ENCODE measurements around the gene FBXO38. TPM values are rescaled to one million over a fixed set of nuclear protein-coding genes. Genes with fewer than 3 reads are reported as not detected.

FBXO38 gene
- total RNA-seq, 2 experiments from 2014 or later = 37.6 to 49.5 TPM

DNA sequence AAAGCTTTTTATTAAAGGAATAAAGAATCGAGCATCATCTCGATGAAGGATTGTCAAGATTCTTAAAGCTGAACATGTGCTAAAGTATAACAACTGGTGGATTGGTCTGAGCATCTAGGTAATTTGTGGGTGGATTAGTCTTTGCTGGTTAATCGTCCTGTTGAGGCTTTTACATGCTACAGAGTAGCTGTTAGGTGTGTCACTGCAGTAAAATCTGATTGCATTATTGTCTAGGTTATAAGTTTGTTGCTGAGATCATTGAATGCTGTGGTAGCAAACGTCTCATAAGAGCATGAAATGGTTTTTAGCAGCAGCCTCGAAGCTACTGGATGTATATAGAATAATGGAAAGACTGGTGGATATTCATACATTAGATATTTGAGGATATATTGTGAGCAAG lies 7.2 kb downstream of the FBXO38 start:
- no TSS peak for BruUV-seq (replicated peaks)
- TF ChIP-seq, protein P1, sequence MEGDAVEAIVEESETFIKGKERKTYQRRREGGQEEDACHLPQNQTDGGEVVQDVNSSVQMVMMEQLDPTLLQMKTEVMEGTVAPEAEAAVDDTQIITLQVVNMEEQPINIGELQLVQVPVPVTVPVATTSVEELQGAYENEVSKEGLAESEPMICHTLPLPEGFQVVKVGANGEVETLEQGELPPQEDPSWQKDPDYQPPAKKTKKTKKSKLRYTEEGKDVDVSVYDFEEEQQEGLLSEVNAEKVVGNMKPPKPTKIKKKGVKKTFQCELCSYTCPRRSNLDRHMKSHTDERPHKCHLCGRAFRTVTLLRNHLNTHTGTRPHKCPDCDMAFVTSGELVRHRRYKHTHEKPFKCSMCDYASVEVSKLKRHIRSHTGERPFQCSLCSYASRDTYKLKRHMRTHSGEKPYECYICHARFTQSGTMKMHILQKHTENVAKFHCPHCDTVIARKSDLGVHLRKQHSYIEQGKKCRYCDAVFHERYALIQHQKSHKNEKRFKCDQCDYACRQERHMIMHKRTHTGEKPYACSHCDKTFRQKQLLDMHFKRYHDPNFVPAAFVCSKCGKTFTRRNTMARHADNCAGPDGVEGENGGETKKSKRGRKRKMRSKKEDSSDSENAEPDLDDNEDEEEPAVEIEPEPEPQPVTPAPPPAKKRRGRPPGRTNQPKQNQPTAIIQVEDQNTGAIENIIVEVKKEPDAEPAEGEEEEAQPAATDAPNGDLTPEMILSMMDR (conservative IDR thresholded peaks at IDR 0.05; ENCODE audit: low read length) = no peak
- no peak for TF ChIP-seq EZH2phosphoT487 (IDR thresholded peaks at IDR 0.05; ENCODE audit: borderline replicate concordance, low read depth, low read length)
- Histone ChIP-seq H3K36me3 (ENCODE audit: insufficient read depth, low read length) (peaks cover 58% of the 10 kb centered on the region), H3K4me3 (ENCODE audit: low read depth, low read length, poor library complexity, severe bottlenecking) (no peak overlapping the region), H3K4me2 (ENCODE audit: low read length) (no peak overlapping the region), H3K27ac (ENCODE audit: low read depth, low read length, poor library complexity, severe bottlenecking) (no peak overlapping the region), H3K9me3 (ENCODE audit: low read length) (no peaks in the 10 kb centered on the region), H3K9me2 (ENCODE audit: insufficient read depth, low read length) (no peaks in the 10 kb centered on the region), H2AFZ (ENCODE audit: low read length) (no peak overlapping the region), H3K4me1 (ENCODE audit: insufficient read depth, low read length, poor library complexity, severe bottlenecking) (peaks cover 6% of the 10 kb centered on the region), H4K20me1 (ENCODE audit: insufficient read depth, low read length) (peaks cover 11% of the 10 kb centered on the region), H3K79me2 (ENCODE audit: insufficient read depth, low read depth, low read length) (peaks cover 44% of the 10 kb centered on the region)
- ChIA-PET CTCF (ENCODE audit: unreplicated experiment) (no interaction called here), POLR2A (interaction anchor here (0.7 to 1.6 kb wide), 5 partner anchors 11 to 415 kb away, joined by 3 to 5 read pairs (median 3); no protein-coding TSS in a partner anchor)
- no peak for DNase-seq (ENCODE audit: low spot score)
- intact Hi-C loops (cut with micrococcal nuclease; ENCODE audit: unreplicated experiment) = no loop called here

DNA sequence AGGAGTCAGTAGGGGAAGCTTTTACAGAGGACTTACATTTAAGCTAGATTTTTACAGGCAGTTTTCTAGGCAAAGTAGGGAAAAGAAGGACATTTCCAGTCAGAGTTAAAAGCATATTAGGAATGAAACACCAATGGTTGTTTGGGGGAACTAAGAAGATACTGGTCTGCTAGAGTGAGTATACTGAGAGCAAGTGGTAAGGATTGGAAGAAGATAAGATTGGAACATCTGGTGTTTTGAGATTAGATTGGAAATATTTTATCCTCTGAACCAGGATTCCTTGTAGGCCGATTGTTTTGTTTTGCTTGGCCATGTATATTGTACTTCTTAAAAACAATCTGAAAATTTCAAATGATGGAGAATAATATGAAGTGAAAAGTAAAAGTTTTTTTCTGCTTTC lies 7.7 kb downstream of the FBXO38 start:
- POLR2A ChIA-PET = interaction anchor here (0.7 to 2.3 kb wide), 4 partner anchors 11 to 415 kb away, joined by 3 to 7 read pairs (median 3); no protein-coding TSS in a partner anchor
- H3K4me1 ChIP-seq (ENCODE audit: insufficient read depth, low read length, poor library complexity, severe bottlenecking) = peaks cover 1% of the 10 kb centered on the region
- no peaks in the 10 kb centered on the region for H3K9me3 ChIP-seq (ENCODE audit: low read length)
- H3K79me2 ChIP-seq (ENCODE audit: insufficient read depth, low read depth, low read length) = peaks cover 39% of the 10 kb centered on the region
- H3K4me3 ChIP-seq (ENCODE audit: low read depth, low read length, poor library complexity, severe bottlenecking) = no peak overlapping the region
- CTCF ChIA-PET (ENCODE audit: unreplicated experiment) = no interaction called here
- TF ChIP-seq EZH2phosphoT487 (IDR thresholded peaks at IDR 0.05; ENCODE audit: borderline replicate concordance, low read depth, low read length) = no peak
- TF ChIP-seq, protein P1 (conservative IDR thresholded peaks at IDR 0.05; ENCODE audit: low read length) = no peak
- no peak overlapping the region for H2AFZ ChIP-seq (ENCODE audit: low read length)
- H3K4me2 ChIP-seq (ENCODE audit: low read length) = no peak overlapping the region
- peaks cover 11% of the 10 kb centered on the region for H4K20me1 ChIP-seq (ENCODE audit: insufficient read depth, low read length)
- DNase-seq (ENCODE audit: low spot score) = no peak
- peaks cover 63% of the 10 kb centered on the region for H3K36me3 ChIP-seq (ENCODE audit: insufficient read depth, low read length)
- no TSS peak for BruUV-seq (replicated peaks)
- no peaks in the 10 kb centered on the region for H3K9me2 ChIP-seq (ENCODE audit: insufficient read depth, low read length)
- H3K27ac ChIP-seq (ENCODE audit: low read depth, low read length, poor library complexity, severe bottlenecking) = no peak overlapping the region
- intact Hi-C loops (cut with micrococcal nuclease; ENCODE audit: unreplicated experiment) = no loop called here

DNA sequence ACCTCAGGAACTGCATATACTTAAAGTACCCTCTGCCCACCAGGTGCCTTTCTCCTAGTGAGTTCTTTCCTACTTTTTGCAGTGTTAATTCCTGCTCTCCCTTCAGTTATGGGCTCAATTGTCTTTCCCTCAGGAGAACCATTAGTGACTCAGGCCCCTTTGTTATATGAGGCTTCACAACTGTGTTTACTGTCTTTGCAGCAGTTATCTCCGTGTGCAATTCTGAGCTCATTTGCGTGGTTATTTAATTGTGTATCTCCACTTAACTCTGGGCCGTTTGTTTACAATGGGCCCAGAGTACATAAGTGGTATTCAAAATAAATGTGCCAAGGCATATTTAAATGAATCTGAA lies 9.6 kb downstream of the FBXO38 start:
- H3K79me2 ChIP-seq (ENCODE audit: insufficient read depth, low read depth, low read length) = peaks cover 26% of the 10 kb centered on the region
- H3K27ac ChIP-seq (ENCODE audit: low read depth, low read length, poor library complexity, severe bottlenecking) = no peak overlapping the region
- no peaks in the 10 kb centered on the region for H3K9me3 ChIP-seq (ENCODE audit: low read length)
- no peak overlapping the region for H2AFZ ChIP-seq (ENCODE audit: low read length)
- no TSS peak for BruUV-seq (replicated peaks)
- H3K4me3 ChIP-seq (ENCODE audit: low read depth, low read length, poor library complexity, severe bottlenecking) = no peak overlapping the region
- TF ChIP-seq, protein P1 (conservative IDR thresholded peaks at IDR 0.05; ENCODE audit: low read length) = no peak
- no peak for TF ChIP-seq EZH2phosphoT487 (IDR thresholded peaks at IDR 0.05; ENCODE audit: borderline replicate concordance, low read depth, low read length)
- intact Hi-C loops (cut with micrococcal nuclease; ENCODE audit: unreplicated experiment) = no loop called here
- DNase-seq (ENCODE audit: low spot score) = no peak
- peaks cover 16% of the 10 kb centered on the region for H4K20me1 ChIP-seq (ENCODE audit: insufficient read depth, low read length)
- no peaks in the 10 kb centered on the region for H3K9me2 ChIP-seq (ENCODE audit: insufficient read depth, low read length)
- no peaks in the 10 kb centered on the region for H3K4me1 ChIP-seq (ENCODE audit: insufficient read depth, low read length, poor library complexity, severe bottlenecking)
- peaks cover 62% of the 10 kb centered on the region for H3K36me3 ChIP-seq (ENCODE audit: insufficient read depth, low read length)
- ChIA-PET POLR2A (interaction anchor here (0.9 to 2.3 kb wide), 3 partner anchors 9 to 35 kb away, joined by 3 to 7 read pairs (median 4); partner anchors contain the start of gene FBXO38), CTCF (ENCODE audit: unreplicated experiment) (no interaction called here)
- H3K4me2 ChIP-seq (ENCODE audit: low read length) = no peak overlapping the region
